CD14-positive monocyte (primary cell): ENCODE results near the gene RGS3. TPM values are rescaled to one million over a fixed set of nuclear protein-coding genes. Genes with fewer than 3 reads are reported as not detected.

ENCODE experiments used
- DNase-seq, 3 donors: peaks; one replicate each; pipeline ENCODE4 v3.0.0-alpha.2; 2011 to 2022
- H2AFZ ChIP-seq: 2 replicates; pipeline ENCODE4 v1.6.0; 2012; ENCODE audit warnings: mild to moderate bottlenecking, low read depth, low read length, inconsistent platforms; ENCODE audit not compliant: insufficient read depth, poor library complexity, severe bottlenecking
- H3K27ac ChIP-seq, 2 donors: 1 replicate in 1 of 2; 2 replicates in 1 of 2; pipeline ENCODE4 v1.5.1; 2012 to 2013; ENCODE audit warnings: low read length in 2 of 2, control low read depth in 1 of 2, inconsistent platforms in 1 of 2, low read depth in 1 of 2, mild to moderate bottlenecking in 1 of 2
- H3K27me3 ChIP-seq, 2 donors: one replicate each; pipeline versions ENCODE4 v1.6.0 to v1.6.1; 2011 to 2013; ENCODE audit warnings: low read length in 2 of 2; ENCODE audit not compliant: control insufficient read depth in 2 of 2, insufficient read depth in 2 of 2
- H3K36me3 ChIP-seq, 2 donors: replicated peaks in 1 of 2; 1 replicate in 1 of 2; 2 replicates in 1 of 2; pipeline versions ENCODE4 v1.5.1 to v1.6.1; 2012 to 2013; ENCODE audit warnings: low read length in 2 of 2, control low read depth in 1 of 2, inconsistent platforms in 1 of 2, mild to moderate bottlenecking in 1 of 2; ENCODE audit not compliant: insufficient read depth in 2 of 2, control insufficient read depth in 1 of 2
- H3K4me1 ChIP-seq, 2 donors: 1 replicate in 1 of 2; 2 replicates in 1 of 2; pipeline versions ENCODE4 v1.5.1 to v1.6.1; 2012 to 2013; ENCODE audit warnings: low read length in 2 of 2, control low read depth in 1 of 2, inconsistent platforms in 1 of 2, mild to moderate bottlenecking in 1 of 2, moderate library complexity in 1 of 2; ENCODE audit not compliant: insufficient read depth in 2 of 2, control insufficient read depth in 1 of 2
- H3K4me2 ChIP-seq: replicated peaks from 2 replicates; pipeline ENCODE3; 2012; ENCODE audit warnings: low read length, moderate library complexity, mild to moderate bottlenecking; ENCODE audit not compliant: poor library complexity, severe bottlenecking; ENCODE audit errors: extremely low read depth
- H3K4me3 ChIP-seq, 3 experiments: fragments of 200-600 bp in 1 of 3; sonication (generic) in 1 of 3; replicated peaks in 1 of 3; 1 replicate in 2 of 3; 2 replicates in 1 of 3; pipeline ENCODE4 v1.5.1; 2011 to 2013; ENCODE audit warnings: low read length in 3 of 3, mild to moderate bottlenecking in 3 of 3, control low read depth in 2 of 3, low read depth in 2 of 3, inconsistent platforms in 1 of 3, moderate library complexity in 1 of 3
- H3K79me2 ChIP-seq: 2 replicates; pipeline ENCODE4 v1.6.0; 2012; ENCODE audit warnings: mild to moderate bottlenecking, control low read depth, inconsistent platforms, low read length, moderate library complexity; ENCODE audit not compliant: insufficient read depth
- H3K9ac ChIP-seq: 2 replicates; pipeline ENCODE4 v1.6.0; 2017; ENCODE audit warnings: low read length, mild to moderate bottlenecking; ENCODE audit not compliant: insufficient read depth, poor library complexity, severe bottlenecking
- H3K9me3 ChIP-seq, 2 donors: replicated peaks in 1 of 2; 1 replicate in 1 of 2; 2 replicates in 1 of 2; pipeline versions ENCODE4 v1.5.1 to v1.6.1; 2012 to 2013; ENCODE audit warnings: low read length in 2 of 2, control low read depth in 1 of 2; ENCODE audit not compliant: control insufficient read depth in 1 of 2, insufficient read depth in 1 of 2
- H4K20me1 ChIP-seq: 2 replicates; pipeline ENCODE4 v1.6.0; 2012; ENCODE audit warnings: mild to moderate bottlenecking, low read length, control low read depth, moderate library complexity; ENCODE audit not compliant: insufficient read depth
- H3K27ac Mint-ChIP-seq, 7 donors: one replicate each; pipeline ENCODE4 v1.8.0; 2020; ENCODE audit warnings: mild to moderate bottlenecking in 7 of 7, mixed read lengths in 7 of 7, moderate library complexity in 6 of 7, inconsistent platforms in 2 of 7
- H3K27me3 Mint-ChIP-seq, 3 donors: one replicate each; pipeline ENCODE4 v1.8.0; 2021 to 2022; ENCODE audit warnings: low read depth in 3 of 3, mild to moderate bottlenecking in 3 of 3, mixed read lengths in 3 of 3, moderate library complexity in 3 of 3, inconsistent platforms in 1 of 3
- H3K36me3 Mint-ChIP-seq, 2 donors: one replicate each; pipeline ENCODE4 v1.8.0; 2020; ENCODE audit warnings: mixed read lengths in 2 of 2, inconsistent platforms in 1 of 2, mild to moderate bottlenecking in 1 of 2
- H3K4me1 Mint-ChIP-seq: one replicate; pipeline ENCODE4 v1.8.0; 2020; ENCODE audit warnings: mild to moderate bottlenecking, mixed read lengths
- H3K4me3 Mint-ChIP-seq, 2 donors: one replicate each; pipeline ENCODE4 v1.8.0; 2020; ENCODE audit warnings: mild to moderate bottlenecking in 2 of 2, mixed read lengths in 2 of 2, moderate library complexity in 1 of 2
- H3K9me3 Mint-ChIP-seq, 7 donors: one replicate each; pipeline ENCODE4 v1.8.0; 2020 to 2022; ENCODE audit warnings: mixed read lengths in 7 of 7, mild to moderate bottlenecking in 6 of 7, moderate library complexity in 6 of 7, inconsistent platforms in 2 of 7
- WGBS: methylation state at CpG from one replicate; pipeline ENCODE4 v1.1.5; 2013; ENCODE audit warnings: missing lambda C conversion rate; ENCODE audit not compliant: insufficient coverage; 5-methylcytosine and 5-hydroxymethylcytosine counted together
- intact Hi-C, 2 donors: fragments of 100-400 bp; cut with micrococcal nuclease; formaldehyde crosslinking; loops; one replicate each; pipeline versions ENCODE4 v1.15.0 to v1.15.1; 2023
- polyA plus RNA-seq, 3 donors: library from polyadenylated mRNA; depleted of rRNA in 1 of 3; unstranded in 2 of 3; stranded (reverse) in 1 of 3; fragments of 300-500 nt in 2 of 3; fragments of >200 nt in 1 of 3; fragmentation: Illumina TruSeq in 2 of 3; gene quantifications; 1 replicate in 2 of 3; 2 replicates in 1 of 3; pipeline ENCODE4 v1.2.3, GENCODE V29; 2012 to 2021
- TF ChIP-seq, protein P1 (sequence below): fragments of 200-600 bp; IDR thresholded peaks from one replicate; pipeline ENCODE4 v1.8.0; 2022; ENCODE audit warnings: antibody characterized with exemption, mild to moderate bottlenecking

RGS3 gene
- polyA plus RNA-seq, 3 donors = 9.1 to 16.2 (median 15.8) TPM

GRCh38 chr9:113600871-113601614 lies 137.5 kb downstream of the RGS3 start:
- intact Hi-C loops = no loop called here
- peaks cover 23 to 28% of the 10 kb centered on the region in 2 donors for H3K36me3 ChIP-seq
- 85% methylated on average over 2 of the region's 5 CpGs for WGBS
- no peak overlapping the region for H3K4me3 ChIP-seq
- H3K36me3 Mint-ChIP-seq = peaks cover 23 to 24% of the 10 kb centered on the region in 2 donors
- peaks cover 0 to 6% (median 2%) of the 10 kb centered on the region in 3 donors for H3K27me3 Mint-ChIP-seq
- H3K9me3 Mint-ChIP-seq = peaks cover 0 to 1% (median 0%) of the 10 kb centered on the region in 7 donors
- no peaks in the 10 kb centered on the region for H3K9me3 ChIP-seq
- TF ChIP-seq, protein P1, sequence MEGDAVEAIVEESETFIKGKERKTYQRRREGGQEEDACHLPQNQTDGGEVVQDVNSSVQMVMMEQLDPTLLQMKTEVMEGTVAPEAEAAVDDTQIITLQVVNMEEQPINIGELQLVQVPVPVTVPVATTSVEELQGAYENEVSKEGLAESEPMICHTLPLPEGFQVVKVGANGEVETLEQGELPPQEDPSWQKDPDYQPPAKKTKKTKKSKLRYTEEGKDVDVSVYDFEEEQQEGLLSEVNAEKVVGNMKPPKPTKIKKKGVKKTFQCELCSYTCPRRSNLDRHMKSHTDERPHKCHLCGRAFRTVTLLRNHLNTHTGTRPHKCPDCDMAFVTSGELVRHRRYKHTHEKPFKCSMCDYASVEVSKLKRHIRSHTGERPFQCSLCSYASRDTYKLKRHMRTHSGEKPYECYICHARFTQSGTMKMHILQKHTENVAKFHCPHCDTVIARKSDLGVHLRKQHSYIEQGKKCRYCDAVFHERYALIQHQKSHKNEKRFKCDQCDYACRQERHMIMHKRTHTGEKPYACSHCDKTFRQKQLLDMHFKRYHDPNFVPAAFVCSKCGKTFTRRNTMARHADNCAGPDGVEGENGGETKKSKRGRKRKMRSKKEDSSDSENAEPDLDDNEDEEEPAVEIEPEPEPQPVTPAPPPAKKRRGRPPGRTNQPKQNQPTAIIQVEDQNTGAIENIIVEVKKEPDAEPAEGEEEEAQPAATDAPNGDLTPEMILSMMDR = no peak
- no peak for DNase-seq
- no peak overlapping the region for H3K27ac Mint-ChIP-seq
- H3K4me1 Mint-ChIP-seq = peaks cover 4% of the 10 kb centered on the region
- H3K4me2 ChIP-seq = no peak overlapping the region
- no peaks in the 10 kb centered on the region for H3K79me2 ChIP-seq
- peaks cover 0 to 2% of the 10 kb centered on the region in 2 donors for H3K4me1 ChIP-seq
- H3K4me3 Mint-ChIP-seq = no peak overlapping the region
- H3K9ac ChIP-seq = no peak overlapping the region
- peaks cover 30% of the 10 kb centered on the region for H4K20me1 ChIP-seq
- no peak overlapping the region for H3K27ac ChIP-seq
- H2AFZ ChIP-seq = no peak overlapping the region
- H3K27me3 ChIP-seq = no peaks in the 10 kb centered on the region

DNA sequence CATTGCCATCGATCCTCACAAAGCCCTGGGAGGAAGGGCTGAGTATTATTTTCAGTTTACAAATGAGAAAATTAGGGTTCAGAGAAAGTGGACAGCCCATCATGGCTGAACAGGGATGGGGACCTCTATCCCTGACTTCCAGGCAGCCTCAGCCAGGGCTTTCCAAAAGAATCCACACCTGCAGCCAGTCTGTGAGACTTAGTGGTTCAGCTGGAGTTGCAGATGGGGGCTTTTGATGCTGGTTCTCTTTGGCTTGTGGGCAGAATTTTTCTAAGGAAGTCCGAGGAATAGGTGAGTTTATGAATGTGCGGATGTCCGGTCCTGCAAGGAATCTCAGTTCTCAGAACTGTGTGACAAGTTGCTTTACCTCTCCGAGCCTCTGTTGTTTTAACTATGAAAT lies 138.1 kb downstream of the RGS3 start:
- H3K4me1 Mint-ChIP-seq = peaks cover 4% of the 10 kb centered on the region
- 95% methylated on average over 3 of the region's 5 CpGs for WGBS
- Histone ChIP-seq H3K36me3 (peaks cover 17 to 22% of the 10 kb centered on the region in 2 donors), H4K20me1 (peaks cover 25% of the 10 kb centered on the region), H3K4me1 (peaks cover 0 to 2% of the 10 kb centered on the region in 2 donors), H3K4me3 (no peak overlapping the region), H3K27me3 (no peaks in the 10 kb centered on the region), H3K9ac (no peak overlapping the region), H3K4me2 (no peak overlapping the region), H3K79me2 (no peaks in the 10 kb centered on the region), H3K9me3 (no peaks in the 10 kb centered on the region), H2AFZ (no peak overlapping the region), H3K27ac (no peak overlapping the region)
- intact Hi-C loops = no loop called here
- no peak overlapping the region for H3K4me3 Mint-ChIP-seq
- H3K9me3 Mint-ChIP-seq = peaks cover 0 to 1% (median 0%) of the 10 kb centered on the region in 7 donors
- DNase-seq = no peak
- H3K27me3 Mint-ChIP-seq = peaks cover 0 to 6% (median 2%) of the 10 kb centered on the region in 3 donors
- TF ChIP-seq, protein P1 = no peak
- peaks cover 16 to 18% of the 10 kb centered on the region in 2 donors for H3K36me3 Mint-ChIP-seq
- peak overlapping the region in 1 of 7 donors; percentile 62 for H3K27ac Mint-ChIP-seq
